ENCODE results near the gene YBEY. TPM values are rescaled to one million over a fixed set of nuclear protein-coding genes. Genes with fewer than 3 reads are reported as not detected.
A peak's percentile ranks its signal among the peaks of the same experiment; 100 is the strongest.

YBEY gene
- total RNA-seq, 2 donors from 2014 or later = 19.6 to 23.3 TPM

- no peak for TF ChIP-seq CTCF (conservative IDR thresholded peaks at IDR 0.05)
- Mint-ChIP-seq H3K27ac (no peak overlapping the region), H3K9me3 (no peaks in the 10 kb centered on the region), H3K27me3 (ENCODE audit: insufficient read depth) (no peaks in the 10 kb centered on the region), H3K4me1 (no peaks in the 10 kb centered on the region), H3K36me3 (ENCODE audit: low read depth) (peaks cover 76% of the 10 kb centered on the region), H3K4me3 (no peak overlapping the region)
- no peak for DNase-seq
- Histone ChIP-seq H3K4me3 (ENCODE audit: low read length) (no peak overlapping the region), H3K36me3 (ENCODE audit: control insufficient read depth, insufficient read depth, low read length) (peaks cover 85% of the 10 kb centered on the region), H3K9me3 (ENCODE audit: control insufficient read depth, low read length) (no peaks in the 10 kb centered on the region), H3K9ac (ENCODE audit: extremely low read depth, low read length, poor library complexity, severe bottlenecking) (no peak overlapping the region), H3K27ac (ENCODE audit: low read depth, low read length) (no peak overlapping the region), H3K4me1 (ENCODE audit: control insufficient read depth, insufficient read depth, low read length) (no peaks in the 10 kb centered on the region), H3K27me3 (ENCODE audit: control insufficient read depth, insufficient read depth, low read length, poor library complexity, severe bottlenecking) (no peaks in the 10 kb centered on the region)
- WGBS, 2 experiments (ENCODE audit: insufficient coverage in 1 of 2, insufficient read length in 1 of 2) = 95 to 97% methylated on average over 13 to 14 of the region's 14 CpGs
Observed at GRCh38 chr21:46273341-46273740, 12.8 kb upstream of the YBEY start.

- no peak for TF ChIP-seq CTCF (conservative IDR thresholded peaks at IDR 0.05)
- H3K4me3 ChIP-seq (ENCODE audit: low read length) = no peak overlapping the region
- no peaks in the 10 kb centered on the region for H3K9me3 Mint-ChIP-seq
- H3K27me3 ChIP-seq (ENCODE audit: control insufficient read depth, insufficient read depth, low read length, poor library complexity, severe bottlenecking) = no peaks in the 10 kb centered on the region
- DNase-seq = no peak
- H3K27ac ChIP-seq (ENCODE audit: low read depth, low read length) = no peak overlapping the region
- H3K9me3 ChIP-seq (ENCODE audit: control insufficient read depth, low read length) = no peaks in the 10 kb centered on the region
- WGBS, 2 experiments (ENCODE audit: insufficient coverage in 1 of 2, insufficient read length in 1 of 2) = 96 to 97% methylated on average over 7 to 11 of the region's 11 CpGs
- peaks cover 83% of the 10 kb centered on the region for H3K36me3 ChIP-seq (ENCODE audit: control insufficient read depth, insufficient read depth, low read length)
- no peaks in the 10 kb centered on the region for H3K27me3 Mint-ChIP-seq (ENCODE audit: insufficient read depth)
- H3K4me1 ChIP-seq (ENCODE audit: control insufficient read depth, insufficient read depth, low read length) = no peaks in the 10 kb centered on the region
- no peak overlapping the region for H3K9ac ChIP-seq (ENCODE audit: extremely low read depth, low read length, poor library complexity, severe bottlenecking)
- peaks cover 75% of the 10 kb centered on the region for H3K36me3 Mint-ChIP-seq (ENCODE audit: low read depth)
- no peaks in the 10 kb centered on the region for H3K4me1 Mint-ChIP-seq
- H3K27ac Mint-ChIP-seq = peak overlapping the region; percentile 48
- no peak overlapping the region for H3K4me3 Mint-ChIP-seq
Observed at GRCh38 chr21:46274797-46275390, 11.2 kb upstream of the YBEY start.

DNA sequence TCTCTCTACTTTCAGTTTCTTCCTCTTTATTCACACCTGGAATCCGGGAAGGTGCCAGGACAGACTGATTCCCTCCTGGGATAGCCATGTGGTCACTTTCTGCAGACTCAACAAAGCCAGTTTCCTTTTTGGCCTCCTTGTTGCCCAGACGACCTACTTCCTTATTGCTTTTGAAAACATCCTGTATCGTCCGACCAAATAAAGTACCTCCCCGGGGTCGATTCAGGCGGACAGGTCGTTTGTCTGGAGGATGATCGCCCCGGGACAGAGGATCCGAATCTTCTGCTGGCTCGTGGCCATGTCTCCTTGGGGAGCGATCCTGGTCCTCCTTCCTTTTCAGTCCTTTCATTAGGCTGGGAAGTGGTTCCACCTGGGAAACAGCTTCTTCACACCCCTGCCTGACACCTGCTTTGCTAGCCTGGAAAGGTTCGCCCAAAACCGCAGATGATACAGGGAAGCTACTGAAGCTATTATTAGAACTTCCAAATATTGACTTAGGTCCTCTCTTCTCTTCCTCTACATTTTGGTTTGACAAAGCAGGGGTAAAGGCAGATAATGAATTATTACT, 2.0 kb upstream of the YBEY start:
- H3K27ac ChIP-seq (ENCODE audit: low read depth, low read length) = no peak overlapping the region
- H3K4me3 ChIP-seq (ENCODE audit: low read length) = peak overlapping the region; percentile 85
- peaks cover 46% of the 10 kb centered on the region for H3K36me3 Mint-ChIP-seq (ENCODE audit: low read depth)
- no peak overlapping the region for H3K9ac ChIP-seq (ENCODE audit: extremely low read depth, low read length, poor library complexity, severe bottlenecking)
- H3K9me3 ChIP-seq (ENCODE audit: control insufficient read depth, low read length) = peaks cover 5% of the 10 kb centered on the region
- H3K27me3 ChIP-seq (ENCODE audit: control insufficient read depth, insufficient read depth, low read length, poor library complexity, severe bottlenecking) = no peaks in the 10 kb centered on the region
- H3K9me3 Mint-ChIP-seq = no peaks in the 10 kb centered on the region
- H3K4me1 ChIP-seq (ENCODE audit: control insufficient read depth, insufficient read depth, low read length) = no peaks in the 10 kb centered on the region
- H3K4me3 Mint-ChIP-seq = peak overlapping the region; percentile 42
- no peak for TF ChIP-seq CTCF (conservative IDR thresholded peaks at IDR 0.05)
- no peaks in the 10 kb centered on the region for H3K27me3 Mint-ChIP-seq (ENCODE audit: insufficient read depth)
- 95 to 99% methylated on average over 15 of the region's 15 CpGs for WGBS, 2 experiments (ENCODE audit: insufficient coverage in 1 of 2, insufficient read length in 1 of 2)
- H3K4me1 Mint-ChIP-seq = peaks cover 24% of the 10 kb centered on the region
- H3K36me3 ChIP-seq (ENCODE audit: control insufficient read depth, insufficient read depth, low read length) = peaks cover 53% of the 10 kb centered on the region
- peak overlapping the region; percentile 2 for H3K27ac Mint-ChIP-seq
- DNase-seq = no peak

All from endodermal cell (in vitro differentiated cells).